HG03439 (cell line): ENCODE data around the gene SEPTIN2.
"Not testable (repeated sequence)": the region's sequence is repeated elsewhere in the genome, so short reads cannot be mapped to it uniquely, and the experiment has no call there.

Experiments
- ATAC-seq: cut with Tn5 transposase; IDR thresholded peaks from one replicate; pipeline ENCODE4 v1.9.1; 2021; ENCODE audit warnings: mild to moderate bottlenecking, moderate library complexity; ENCODE audit not compliant: unreplicated experiment

Gene SEPTIN2

DNA sequence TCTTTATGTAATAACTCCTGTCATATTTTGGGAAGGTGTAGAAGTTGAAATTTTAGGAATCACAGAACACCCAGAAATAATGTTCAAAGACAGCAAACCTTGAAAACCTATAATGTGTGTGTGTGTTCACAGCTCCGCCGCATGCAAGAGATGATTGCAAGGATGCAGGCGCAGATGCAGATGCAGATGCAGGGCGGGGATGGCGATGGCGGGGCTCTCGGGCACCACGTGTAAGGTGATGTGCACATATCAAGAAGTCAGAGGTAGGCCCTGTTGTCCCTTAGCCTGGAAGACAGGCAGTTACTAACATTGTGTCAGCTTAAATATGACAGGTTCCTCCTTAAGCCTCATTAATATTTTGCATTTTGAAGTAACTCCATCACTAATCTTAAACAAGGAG is 34.2 kb downstream of the SEPTIN2 start:
- no peak for ATAC-seq

DNA sequence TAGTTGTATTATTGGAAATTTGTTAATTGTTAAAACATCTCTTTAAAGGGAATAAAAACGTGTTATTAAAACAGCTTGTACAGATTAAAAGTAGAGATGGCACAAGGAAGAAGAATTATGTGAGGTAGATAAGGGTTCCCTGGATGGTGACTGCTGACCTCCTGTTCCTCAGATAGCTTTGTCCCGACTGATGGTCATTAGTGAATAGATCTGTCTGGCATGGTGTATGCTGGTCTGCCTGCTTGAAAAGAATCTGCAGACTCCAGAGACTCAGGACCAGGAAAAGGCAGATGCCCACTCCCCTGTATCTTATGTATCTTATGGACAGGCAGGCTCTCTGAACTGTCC is 34.8 kb downstream of the SEPTIN2 start:
- no peak for ATAC-seq

GRCh38 chr2:241350878-241351639 is 35.3 kb downstream of the SEPTIN2 start:
- ATAC-seq, result no peak

- ATAC-seq, result no peak
These were observed 35.9 kb downstream of the SEPTIN2 start for GRCh38 chr2:241351640-241352031.

- no peak for ATAC-seq
These were observed 36.5 kb downstream of the SEPTIN2 start for GRCh38 chr2:241352227-241352626.

DNA sequence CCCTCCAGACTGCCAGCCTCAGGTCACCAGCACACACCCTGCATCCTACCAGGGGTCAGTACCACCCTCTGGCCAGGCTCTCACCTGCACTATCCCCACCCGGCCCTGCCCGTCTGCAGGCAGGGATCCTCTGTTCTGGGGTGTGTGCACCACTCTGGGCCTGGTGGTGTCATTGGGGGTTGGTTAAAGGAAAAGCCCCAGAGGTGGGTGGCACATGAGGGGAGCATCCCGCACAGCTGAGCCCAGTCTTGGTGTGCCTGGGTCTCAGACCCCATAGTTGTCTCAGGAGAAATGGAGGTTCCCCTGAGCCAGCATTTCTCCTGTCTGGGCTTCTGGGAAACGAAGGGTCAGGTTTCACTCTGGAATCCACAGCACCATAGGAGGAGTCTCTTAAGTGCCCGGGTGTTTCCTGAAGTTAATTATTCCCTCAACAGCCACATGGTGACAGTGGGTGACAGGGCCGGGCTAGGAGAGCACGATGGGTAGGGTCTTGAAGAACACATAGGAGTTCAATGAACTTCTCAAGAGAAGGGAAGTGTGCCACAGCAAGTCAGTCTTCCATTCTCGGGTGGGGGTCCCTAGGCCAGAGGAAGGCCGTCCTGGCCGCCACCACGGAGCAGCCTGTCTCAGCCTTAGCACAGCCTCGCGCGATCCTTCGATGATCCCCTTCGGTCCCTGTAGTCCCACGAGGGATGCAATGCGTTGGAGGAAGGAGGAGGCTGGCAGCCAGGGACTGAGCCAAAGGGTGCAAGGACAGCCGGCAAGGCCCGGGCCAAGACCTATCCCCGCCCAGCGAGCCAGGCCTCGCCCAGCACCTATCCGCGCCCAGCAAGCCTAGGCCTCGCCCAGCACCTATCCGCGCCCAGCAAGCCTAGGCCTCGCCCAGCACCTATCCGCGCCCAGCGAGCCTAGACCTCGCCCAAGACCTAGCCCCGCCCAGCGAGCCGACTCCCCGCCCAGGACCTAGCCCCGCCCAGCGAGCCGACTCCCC is 39.2 kb downstream of the SEPTIN2 start:
- ATAC-seq, result no peak

- ATAC-seq, result peak; percentile 77
These were observed 40.5 kb downstream of the SEPTIN2 start, which contains the start of gene FARP2 for GRCh38 chr2:241355983-241356870. FARP2 (plus strand) TSS chr2:241356285; CDS start chr2:241373108, 16,823 bp downstream.

DNA sequence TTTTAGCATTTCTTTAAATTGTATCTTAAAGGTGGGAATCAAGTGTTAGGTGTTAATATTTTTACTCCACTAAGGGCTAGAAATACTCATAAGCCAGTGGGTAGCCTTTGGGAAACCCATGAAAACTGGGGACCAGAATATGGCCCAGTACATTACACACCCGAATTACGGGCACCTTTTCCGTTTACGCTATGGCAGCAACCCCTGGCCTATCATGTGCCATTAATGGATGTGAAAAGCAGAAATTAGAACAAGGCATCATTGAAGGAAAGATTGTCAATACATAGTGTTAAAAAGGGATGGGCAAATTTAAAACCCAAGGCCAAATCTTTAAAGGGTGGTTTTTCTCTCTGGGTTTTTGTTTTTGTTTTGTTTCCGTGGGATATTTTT is 41.1 kb downstream of the SEPTIN2 start:
- ATAC-seq, result no peak

DNA sequence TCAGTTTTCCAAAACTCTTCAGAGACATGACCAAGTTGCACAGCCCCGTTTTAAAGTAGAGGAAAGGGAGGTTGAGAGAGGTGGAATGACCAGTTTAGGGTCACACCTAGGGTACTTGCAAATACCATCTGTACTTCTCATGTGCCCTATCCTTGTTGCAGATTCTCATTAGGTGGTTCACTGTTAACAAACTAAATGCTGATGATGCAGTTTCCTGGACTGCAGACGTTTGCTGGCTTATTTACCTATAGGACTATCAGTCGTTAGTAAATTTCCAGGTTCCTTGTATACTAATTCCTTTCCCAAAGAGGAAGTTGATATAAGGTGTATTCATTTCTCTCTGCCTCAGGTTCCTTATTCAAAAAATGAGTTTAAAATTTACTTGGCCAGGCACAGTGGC is 41.8 kb downstream of the SEPTIN2 start:
- no peak for ATAC-seq

DNA sequence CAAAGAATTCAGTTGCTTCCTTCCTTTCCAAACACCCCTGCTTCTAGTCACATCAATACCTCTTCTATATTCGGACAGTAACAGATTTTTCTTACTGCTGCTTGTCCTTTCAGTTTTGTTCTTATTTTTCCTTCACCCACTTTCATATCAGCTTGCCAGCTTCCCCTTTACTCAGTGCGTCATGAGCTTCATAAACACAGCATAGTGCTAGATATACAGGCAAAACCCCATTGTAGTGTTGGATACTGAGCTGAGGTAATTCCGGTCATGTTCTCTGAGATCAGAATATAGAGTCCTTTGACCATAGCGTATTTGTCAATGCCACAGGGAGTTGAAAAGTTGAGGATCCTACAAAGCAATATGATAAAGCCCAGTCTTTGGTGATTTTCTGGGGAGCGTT is 42.7 kb downstream of the SEPTIN2 start:
- ATAC-seq, result no peak

DNA sequence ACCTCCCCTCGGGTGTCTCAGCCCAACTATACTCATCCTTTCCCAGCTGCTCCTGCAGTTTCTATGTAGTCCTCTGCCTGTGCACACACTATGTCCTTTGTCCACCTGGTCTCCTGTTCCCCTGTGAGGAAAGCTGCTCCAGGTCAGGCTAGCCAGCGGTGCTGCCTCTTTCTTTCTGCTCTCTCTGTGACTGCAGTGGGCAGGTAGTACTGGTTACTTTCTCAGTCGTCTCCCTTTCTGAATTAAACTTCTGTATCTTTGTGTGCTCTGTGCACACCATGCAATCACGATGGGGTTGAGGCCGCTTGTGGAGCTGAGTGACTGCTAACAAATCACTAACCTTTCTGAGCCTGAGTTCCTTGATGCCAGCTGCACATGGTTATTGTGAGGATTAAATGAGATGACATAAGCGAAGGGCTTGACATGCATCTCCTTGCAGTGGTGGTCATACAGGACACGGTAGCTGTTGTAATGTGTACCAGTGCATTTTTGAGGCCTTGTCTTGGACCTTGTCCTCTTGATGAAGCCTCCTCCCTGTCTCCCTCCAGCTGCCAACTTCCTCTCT is 43.8 kb downstream of the SEPTIN2 start:
- ATAC-seq, result no peak

DNA sequence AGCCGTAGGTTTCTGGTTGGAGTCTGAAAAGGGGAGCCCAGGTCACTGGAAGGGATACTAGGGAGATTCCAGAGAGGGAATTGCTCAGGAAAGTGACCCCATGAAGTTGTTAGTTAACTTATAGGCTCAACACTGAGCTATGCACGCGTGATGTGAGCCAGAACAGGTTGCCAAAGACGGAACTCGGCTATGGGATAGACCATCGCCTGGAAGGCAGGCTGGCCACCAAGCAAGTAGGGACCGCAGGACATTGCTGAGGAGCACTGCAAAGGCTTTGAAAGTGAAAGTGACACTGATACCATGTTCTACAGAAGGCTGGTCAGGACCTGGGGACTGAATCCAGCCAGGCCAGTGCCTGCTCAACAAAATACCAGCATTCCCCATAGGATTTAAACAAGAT is 47.7 kb downstream of the SEPTIN2 start:
- ATAC-seq, result no peak

DNA sequence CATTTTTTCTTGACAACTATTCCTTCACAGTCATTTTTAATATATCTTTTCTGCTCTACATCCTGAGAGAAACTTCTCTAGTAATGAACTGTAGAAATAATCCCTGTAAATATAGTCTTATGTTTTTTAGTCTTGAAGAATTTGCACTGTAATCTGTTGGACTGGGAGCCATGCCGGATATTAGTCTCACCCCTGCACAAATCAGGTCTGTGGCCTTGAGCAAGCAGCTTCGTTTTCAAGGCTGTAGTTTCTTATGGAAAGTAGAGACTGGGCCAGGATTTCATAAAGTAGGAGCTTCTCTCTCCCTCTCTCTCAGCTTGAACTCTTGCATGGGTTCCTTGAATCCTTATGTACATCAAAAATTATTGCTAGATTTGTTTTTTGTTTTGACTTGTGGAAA is 49.1 kb downstream of the SEPTIN2 start:
- no peak for ATAC-seq

GRCh38 chr2:241366678-241367077 is 51.0 kb downstream of the SEPTIN2 start:
- no peak for ATAC-seq

- ATAC-seq, result no peak
These were observed 52.9 kb downstream of the SEPTIN2 start for GRCh38 chr2:241368643-241369042.

GRCh38 chr2:241372361-241372992 is 56.8 kb downstream of the SEPTIN2 start:
- no peak for ATAC-seq

DNA sequence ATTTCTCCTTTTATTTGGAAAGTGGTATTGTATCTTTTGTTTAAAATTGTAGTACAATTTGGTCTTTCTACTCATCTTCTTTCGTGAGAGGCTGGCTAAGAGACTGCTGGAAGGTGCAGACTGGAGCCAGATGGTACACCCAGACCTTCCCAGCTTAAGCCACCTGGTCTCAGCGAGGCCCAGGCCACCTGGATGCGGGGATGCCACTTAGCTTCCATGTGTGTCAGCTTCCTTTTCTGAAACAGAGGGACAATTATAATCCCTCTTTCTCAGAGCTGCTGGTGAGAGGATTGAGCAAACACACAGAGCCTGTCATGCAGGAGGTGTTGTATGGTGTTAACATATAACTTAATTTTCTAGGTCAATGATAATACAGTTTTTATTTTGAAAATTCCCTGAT is 57.7 kb downstream of the SEPTIN2 start:
- ATAC-seq, result no peak

DNA sequence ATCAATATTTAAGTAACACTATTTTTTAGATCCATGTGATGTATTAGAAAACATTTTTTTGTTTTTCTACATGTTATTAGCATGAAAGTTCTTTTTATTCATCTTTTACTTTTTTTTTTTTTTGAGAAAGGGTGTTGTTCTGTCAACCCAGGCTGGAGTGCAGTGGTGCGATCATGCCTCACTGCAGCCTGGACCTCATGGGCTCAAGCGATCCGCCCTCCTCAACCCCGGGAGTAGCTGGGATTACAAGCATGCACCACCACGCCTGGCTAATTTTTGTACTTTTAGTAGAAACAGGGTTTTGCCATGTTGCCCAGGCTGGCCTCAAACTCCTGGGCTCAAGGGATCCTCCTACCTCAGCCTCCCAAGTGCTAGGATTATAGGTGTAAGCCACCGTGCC is 58.2 kb downstream of the SEPTIN2 start:
- ATAC-seq, result not testable (repeated sequence)

DNA sequence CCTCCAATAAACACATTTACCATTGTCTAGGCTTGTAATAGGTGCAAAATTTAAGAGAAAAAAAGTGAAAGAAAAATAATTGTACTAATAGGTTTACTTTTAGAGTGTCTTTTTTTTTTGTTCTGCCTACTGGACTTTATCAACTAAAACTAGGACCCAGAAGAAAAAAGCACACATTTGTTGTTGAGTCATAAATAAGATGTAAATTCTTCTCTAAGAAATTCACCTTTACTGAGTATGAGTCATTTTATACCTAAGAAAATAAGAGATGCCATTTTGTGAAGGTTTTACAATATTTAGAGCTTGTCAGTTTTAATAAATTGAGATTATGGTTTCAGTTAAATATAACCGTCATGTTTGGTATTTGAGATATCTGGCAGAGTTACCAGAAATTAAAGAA is 59.6 kb downstream of the SEPTIN2 start:
- no peak for ATAC-seq

- no peak for ATAC-seq
These were observed 61.1 kb downstream of the SEPTIN2 start for GRCh38 chr2:241376808-241377207.
